LHCN-M2 (cell line): Measurements from ENCODE around the gene LAMB1. TPM values are rescaled to one million over a fixed set of nuclear protein-coding genes. Genes with fewer than 3 reads are reported as not detected.
"Not testable (repeated sequence)": the region's sequence is repeated elsewhere in the genome, so short reads cannot be mapped to it uniquely, and the experiment has no call there.

Experiments used
- DNase-seq: peaks from one replicate; pipeline ENCODE4 v3.0.0-alpha.2; 2012; ENCODE audit warnings: low read depth
- total RNA-seq: library from RNA; depleted of rRNA; stranded (reverse); fragments of >200 nt; gene quantifications from 2 replicates; pipeline ENCODE4 v1.2.3, GENCODE V29; 2014

The LAMB1 gene
- total RNA-seq, 1 experiment from 2014 or later = 161 TPM

DNA sequence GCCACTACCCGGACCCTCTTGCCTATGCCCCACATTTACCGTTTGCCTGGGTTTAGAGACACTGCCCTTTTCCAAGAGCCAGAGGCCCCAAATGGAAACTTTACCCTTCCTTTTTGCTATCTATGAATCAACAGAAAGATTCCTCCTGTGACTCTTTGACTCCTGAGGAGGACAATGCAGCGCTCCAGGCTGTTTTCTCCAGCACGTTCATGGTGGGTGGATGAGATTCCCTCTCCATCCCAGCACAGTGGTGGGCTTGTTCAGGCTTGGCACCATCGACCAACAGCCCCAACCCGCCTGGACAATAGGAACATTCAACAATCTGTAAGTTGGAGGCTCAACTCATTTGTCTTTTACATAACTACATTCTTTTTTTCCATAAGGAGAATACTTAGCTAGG lies 56.1 kb downstream of the LAMB1 start:
- no peak for DNase-seq

DNA sequence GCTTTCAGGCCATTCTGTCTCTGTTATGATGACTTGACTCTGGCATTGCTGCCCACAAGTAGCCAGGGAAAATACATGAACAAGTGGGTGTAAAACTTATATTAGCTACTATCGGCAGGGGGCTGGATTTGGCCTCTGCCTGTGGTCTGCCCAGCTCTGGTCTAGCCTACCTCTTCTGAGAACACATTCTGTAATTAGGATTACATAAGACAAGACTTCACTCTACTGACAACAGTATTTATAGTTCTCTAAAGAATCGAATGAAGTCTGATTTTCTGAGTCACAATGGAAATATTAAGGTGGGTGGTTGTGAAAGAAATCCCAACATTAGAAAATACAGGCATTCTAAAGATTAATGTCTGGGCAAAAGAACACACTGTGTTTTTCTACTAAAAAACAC lies 56.5 kb downstream of the LAMB1 start:
- DNase-seq = no peak

DNA sequence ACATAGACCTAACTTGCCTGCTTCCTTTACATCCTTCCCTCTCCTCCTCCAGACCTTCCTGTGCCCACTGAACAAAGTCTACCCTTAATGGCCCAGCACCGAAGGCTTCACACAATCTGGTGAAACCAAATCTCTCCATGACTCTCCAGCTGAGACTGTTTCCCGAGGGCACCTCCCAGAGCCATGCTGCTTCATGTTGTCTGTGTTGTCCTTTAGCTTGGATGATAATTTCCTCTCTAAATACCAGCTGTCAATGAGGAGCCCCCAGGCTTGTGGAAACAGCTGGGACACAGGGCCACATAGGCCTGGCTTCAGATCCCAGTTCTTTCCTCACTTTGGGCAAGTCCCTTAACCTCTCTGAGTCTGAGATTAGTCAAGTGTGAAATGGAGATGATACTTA lies 57.6 kb downstream of the LAMB1 start:
- no peak for DNase-seq

DNA sequence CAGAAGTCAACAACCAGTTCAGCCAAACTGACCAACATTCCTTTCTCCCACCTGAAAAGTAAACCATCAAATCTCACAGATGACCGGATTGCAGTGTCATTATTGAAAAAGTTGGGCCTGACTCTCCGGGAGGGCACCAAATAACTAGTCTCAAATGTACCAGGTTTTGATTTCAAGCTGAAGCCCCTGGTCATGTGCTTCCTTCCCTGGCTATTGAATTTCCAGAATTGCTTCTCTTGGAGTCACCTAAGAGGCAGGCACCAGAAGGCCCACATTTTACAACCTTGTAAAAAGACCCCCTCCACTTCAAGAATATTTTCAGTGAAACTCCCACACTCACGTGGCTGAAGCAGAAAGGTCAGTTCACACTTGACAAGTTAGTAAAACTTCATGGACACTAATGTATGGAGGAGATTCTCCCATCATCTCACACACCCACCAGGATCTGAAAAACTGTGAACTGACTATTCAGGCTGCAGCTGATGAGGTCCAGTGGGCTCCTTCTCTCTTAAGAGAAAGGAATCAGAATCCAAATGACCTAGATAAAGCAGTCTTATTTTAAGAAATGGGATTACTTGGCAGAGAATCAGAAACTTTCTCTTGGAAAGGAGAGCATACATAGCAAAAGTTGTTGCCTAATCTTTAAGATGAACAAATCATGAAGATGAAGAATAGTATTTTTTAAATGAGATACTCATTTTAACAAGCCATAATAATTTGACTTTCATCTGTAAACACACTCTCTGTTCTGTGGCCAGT lies 58.4 kb downstream of the LAMB1 start:
- DNase-seq = no peak

DNA sequence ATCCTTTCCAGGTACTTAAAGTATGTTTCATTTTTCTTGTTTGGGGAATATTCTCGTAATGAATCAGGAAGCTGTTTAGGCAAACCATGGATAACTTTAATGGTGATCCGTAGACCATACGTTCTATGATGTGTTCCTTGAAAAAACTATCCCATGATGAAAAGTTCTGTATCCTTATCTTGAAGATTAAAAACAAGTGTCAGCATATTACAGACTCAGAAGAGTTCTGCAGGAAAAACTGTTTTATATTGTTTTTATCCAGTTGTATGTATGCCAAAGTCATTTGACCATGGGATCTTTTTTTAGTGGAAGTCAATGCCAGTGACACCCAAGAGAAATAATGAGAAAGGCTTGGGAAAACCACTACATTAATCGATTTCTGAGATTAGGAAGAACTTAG lies 59.9 kb downstream of the LAMB1 start:
- DNase-seq = no peak

DNA sequence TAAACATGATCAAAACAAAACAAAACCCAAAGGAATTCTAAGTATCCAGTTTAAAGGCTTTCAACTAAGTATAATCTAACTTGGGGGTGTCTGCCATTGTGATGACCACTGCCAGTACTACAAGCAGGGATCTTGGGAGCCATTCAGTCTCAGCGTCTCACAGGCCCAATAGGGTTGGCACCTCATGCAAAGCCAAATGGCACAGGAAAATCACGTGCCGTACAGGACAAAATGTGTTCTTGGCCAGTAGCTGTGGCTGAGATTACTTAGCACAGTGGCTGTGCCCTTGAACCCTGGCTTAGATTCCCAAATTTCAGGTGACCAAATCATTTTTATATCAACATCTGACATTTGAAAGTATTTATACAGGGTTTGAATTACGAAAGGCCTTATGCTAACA lies 62.0 kb downstream of the LAMB1 start:
- DNase-seq = no peak

DNA sequence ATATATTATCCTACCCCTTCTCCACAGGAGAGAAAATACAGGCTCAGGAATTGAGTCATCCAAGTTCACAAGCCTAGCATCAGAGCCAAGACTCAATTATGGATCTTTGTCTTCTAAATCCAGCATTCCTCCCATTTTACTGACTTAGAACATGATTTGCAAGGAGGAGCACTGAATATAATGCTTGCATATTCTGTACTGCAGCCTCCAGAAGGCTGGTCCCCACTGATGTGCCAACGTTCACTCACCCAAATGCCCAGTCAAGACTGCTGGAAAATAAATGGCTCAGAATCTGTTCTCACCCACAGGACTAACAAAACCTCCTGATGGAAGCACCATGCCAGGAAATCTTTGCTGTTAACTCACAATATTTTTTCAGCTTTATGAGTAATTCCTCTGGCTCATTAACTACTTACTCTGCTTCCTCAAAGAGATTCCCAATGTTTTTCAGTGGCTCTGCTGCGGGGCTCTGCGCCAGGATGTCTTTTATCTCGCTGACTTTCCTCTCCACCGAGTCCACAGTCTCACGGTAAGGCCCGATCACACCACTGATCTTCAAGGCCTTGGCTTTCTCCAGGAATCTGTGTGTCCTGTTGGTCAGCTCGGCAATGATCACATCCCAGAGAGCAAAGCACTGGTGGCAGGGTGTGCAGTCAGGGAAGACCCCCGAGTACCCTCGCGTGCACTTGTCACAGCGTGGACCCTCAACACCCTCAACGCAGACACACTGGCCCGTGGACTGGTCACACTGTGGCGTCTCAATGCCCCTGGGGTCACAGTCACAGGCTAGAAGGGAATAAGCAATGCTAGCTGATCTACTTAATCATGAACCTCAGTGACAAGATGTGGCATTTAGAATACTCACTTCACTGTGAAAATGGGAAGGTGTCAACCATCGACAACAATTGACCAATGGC lies 63.1 kb downstream of the LAMB1 start:
- DNase-seq = peak; percentile 92

DNA sequence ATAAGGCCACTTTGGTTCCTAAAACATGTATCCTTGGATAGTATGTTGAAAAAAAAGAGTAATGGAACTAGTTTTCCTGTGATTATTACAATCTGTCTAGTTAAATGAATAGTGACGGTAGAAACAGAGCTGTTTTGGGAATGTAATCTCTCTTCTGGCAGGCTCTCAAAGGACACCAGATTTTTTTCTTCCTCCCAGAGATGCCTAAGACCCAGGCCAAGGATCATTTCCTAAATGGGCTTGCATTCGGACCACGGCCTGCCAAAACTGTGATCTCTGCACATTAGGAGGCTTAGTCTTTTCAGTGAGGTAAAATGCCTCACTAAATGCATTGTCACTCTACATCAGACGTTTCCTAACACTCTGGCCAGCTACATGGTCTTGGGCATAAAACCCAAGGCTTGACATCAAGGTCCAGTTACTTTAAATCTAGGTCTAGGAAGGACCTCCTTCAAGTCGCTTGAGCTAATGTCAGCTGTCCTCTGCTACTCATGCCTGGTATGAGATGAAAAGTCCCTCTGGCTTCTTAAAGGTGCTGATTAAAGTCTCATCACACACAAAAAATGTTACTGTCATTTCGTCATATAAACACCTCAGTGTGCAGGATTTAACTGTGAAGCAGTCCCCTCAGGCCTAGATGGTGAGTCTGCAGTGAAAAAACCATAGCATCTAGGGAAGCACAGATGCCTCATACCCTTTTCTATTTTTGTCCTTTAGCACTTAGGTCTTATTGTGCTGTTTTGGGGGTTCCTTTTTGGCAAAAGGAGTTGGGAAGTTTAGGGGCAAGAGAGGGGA lies 64.3 kb downstream of the LAMB1 start:
- peak; percentile 28 for DNase-seq

DNA sequence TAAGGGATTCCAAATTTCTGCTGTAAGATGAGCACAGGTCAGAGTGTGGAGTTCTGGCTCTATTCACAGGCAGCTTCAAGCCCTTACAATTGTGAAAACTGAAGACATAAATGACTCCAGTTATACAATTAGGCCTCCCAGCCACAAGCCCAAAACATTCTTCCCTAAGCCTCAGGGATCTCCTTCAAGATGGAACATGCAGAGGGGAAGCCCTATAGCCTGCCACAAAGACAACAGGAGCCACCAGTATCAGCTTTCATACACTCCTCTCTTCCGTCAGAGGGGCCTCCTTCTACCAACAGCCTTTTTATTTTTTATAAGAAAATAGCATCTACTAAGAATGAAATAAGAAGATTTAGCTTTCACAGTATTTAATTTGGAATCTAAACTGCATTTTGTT lies 65.4 kb downstream of the LAMB1 start:
- DNase-seq = peak; percentile 55

DNA sequence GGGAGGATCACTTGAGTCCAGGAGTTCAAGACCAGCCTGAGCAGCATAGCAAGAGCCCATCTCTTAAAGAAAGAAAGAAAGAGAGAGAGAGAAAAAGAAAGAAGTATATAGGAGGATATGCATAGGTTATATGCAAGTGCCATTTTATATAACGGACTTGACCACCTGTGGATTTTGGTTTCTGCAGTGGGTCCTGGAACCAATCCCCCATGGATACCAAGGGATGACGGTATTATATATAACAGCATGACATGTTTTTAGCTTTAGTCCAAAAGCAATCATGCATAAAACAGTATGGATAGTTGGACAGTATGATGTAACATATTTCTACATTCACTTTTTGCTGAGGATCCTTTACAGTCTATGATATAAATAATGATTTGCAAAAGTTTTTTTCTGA lies 66.6 kb downstream of the LAMB1 start:
- DNase-seq = no peak

DNA sequence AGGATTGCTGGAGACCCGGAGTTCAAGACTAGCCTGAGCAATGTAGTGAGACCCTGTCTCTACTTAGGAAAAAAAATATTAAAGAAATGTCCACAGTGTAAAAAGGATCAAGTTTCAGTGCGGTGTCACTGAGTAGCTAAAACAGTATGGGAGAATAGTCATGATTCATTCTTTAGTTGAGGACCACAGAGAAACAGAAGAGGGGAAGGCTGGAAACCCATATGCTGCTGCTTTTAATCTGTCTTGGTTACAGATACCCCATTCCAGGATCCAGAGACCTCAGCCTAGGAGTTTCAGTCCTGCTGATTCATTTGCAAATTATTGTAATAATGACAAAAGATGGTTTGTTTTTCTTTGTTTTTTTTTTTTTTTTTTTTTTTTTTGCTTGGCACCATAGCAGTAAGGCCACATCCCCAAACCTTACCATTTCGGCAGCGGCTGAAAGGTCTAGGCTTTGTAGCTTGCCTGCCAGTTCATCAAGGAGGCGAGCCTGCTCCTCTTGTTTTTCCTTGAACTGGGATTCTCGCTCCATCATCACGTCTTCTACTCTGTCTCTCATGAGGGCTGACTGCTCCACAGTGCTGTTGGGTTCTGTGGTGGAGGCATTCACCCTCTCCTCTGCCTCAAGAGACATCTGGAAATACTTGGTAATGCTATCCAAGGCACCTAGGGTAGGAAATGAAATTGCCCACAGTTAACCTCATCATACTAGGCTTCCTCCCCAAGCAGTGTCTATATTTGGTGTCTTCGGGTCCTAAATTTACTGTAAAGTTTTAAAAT lies 67.8 kb downstream of the LAMB1 start:
- DNase-seq = peak; percentile 97

DNA sequence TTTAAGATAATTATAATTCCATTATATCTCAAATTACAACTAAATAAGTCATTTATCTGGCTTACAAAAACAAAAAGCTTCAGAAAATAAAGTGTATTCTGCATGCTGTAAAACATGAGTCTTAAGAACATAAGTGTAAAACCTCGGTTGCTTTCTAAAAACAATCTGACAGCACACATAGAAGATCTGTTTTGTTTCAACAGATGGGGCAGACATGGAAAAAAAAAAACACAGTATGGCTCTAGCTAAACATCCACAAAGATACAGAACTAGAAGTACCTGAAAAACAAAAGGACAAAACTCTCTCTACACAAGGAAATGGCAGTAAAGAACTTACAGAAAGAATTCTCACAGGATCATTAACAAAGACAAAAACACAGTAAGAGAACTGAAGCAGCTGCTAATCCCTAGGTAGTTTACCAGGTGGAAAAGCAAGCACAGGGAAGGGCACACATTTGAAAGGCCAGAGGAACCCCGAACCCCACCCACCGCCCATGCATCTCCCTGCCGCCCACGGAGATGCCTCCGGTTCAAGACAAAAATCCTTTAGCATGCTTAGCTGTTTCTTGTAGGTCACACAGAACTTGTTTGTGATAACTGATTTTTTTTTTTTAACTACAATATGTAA lies 69.5 kb downstream of the LAMB1 start:
- DNase-seq = no peak

DNA sequence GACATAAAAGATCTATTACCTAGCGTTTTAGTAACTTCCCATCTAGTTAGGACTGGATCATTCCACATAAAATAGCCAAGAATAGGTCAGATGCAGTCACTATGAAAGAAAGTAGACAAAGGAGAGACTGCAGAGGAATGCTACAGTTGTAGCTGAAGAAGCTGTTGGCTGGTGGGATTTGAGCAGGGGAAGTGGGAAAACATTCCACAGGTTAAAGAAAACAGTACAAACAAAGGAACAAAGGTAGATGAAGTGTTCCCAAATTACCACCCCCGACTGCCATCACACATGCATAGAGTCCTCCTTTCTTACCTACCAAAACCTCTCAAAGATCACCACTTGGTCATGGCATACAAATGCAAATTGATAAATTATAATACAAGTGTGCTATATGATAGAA lies 70.2 kb downstream of the LAMB1 start:
- DNase-seq = no peak

DNA sequence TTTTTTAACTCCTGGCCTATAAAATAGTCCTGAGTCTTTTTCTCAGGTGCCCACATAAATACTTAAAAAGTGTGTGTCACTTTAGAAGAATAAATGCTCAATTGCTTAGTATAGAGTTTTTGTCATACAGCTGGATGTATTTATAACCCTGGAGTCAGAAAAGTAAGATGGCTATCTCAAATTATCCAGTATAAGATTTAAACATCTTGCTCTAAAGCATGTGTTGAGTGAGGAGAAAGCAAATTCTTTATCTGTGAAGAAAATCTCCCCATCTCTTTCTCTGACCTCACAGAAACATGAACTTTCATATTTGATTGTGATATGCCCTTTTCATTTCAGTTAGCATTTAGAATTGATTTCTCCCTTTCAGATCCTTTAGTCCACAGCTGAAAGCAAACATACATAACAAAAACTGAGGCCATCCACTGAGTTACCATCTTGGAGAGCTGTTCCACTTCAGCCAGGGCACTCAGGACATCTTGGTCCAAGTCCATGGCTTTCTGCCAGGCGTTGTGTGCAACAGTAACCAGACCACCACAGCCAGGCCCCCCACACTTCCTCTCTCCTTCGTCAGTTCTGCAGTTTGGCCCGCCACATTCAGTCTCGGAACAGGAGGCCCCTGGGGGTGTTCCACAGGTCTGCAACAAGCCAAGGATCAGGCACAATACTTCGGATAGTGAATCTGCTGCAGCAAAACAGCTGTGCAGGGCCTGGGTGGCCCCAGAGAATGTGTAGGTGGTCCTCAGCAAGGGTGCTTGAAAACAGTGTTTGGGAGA lies 71.0 kb downstream of the LAMB1 start:
- no peak for DNase-seq

DNA sequence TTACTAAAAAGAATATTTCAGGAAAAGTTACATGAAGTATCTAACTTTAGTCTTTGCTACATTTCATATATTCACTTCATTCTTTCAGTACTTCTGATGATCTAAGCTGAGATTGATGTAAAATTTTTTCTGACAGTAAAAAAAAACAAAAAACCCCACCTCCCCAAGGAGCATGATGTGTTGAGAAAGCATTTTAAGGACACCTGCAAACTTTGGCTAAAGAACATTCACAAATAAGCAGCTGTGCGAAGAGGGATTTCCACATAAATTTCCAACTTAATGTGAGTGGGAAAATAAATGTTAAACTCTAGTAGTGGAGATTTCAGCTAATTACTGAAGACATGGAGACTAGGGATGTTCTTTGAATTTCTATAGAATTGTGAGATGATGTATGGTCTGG lies 76.5 kb downstream of the LAMB1 start:
- DNase-seq = peak; percentile 31

DNA sequence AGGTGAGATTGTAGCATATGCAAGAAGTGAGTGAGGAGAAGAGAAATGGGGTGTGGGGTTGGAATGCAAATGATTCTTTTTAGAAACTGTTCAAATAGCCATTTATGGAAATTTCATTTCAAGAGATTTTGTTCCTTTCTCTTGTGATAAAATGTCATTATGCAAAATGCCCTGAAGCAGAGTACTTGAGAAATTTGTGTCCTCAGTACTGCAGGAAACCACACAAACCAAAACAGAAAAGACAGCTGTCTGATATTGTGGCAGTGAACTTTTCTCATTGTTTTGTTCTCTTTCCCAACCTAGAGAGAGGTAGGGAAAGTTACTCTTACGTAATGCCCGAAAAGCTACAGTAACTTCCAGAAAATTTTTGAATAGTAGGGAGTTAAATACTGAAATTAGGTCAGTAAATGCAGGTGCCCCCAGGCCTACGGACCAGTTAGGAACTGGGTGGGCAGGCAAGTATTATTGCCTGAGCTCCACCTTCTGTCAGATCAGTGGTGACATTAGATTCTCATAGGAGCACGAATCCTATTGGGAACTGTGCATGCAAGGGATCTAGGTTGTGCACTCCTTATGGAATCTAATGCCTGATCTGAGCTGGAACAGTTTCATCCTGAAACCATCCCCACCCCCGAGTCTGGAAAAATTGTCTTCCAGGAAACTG lies 78.0 kb downstream of the LAMB1 start:
- peak; percentile 85 for DNase-seq

DNA sequence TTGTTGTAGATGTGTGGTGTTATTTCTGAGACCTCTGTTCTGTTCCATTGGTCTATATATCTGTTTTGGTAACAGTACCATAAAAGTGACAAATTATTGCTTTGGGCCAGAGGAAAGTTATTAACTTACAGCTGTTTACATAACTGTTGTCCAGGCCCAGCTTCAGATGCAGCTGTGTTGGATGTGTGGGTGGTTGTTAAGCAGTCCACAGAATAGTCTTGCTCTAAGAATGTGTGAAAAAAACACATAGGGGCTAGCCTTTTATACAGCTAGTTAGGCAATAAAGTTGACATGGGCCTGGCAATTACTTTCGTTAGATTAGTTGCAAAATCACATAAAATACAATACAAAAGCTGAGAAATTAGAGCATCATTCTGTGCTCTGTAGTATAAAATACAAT lies 80.1 kb downstream of the LAMB1 start:
- DNase-seq = no peak

DNA sequence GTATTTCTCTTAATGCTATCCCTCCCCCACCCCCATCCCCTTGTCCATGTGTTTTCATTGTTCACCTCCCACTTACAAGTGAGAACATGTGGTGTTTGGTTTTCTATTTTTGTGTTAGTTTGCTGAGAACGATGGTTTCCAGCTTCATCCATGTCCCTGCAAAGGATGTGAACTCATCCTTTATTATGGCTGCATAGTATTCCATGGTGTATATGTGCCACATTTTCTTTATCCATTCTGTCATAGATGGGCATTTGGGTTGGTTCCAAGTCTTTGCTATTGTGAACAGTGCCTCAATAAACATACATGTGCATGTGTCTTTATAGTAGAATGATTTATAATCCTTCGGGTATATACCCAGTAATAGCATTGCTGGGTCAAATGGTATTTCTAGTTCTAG lies 81.1 kb downstream of the LAMB1 start:
- not testable (repeated sequence) for DNase-seq

DNA sequence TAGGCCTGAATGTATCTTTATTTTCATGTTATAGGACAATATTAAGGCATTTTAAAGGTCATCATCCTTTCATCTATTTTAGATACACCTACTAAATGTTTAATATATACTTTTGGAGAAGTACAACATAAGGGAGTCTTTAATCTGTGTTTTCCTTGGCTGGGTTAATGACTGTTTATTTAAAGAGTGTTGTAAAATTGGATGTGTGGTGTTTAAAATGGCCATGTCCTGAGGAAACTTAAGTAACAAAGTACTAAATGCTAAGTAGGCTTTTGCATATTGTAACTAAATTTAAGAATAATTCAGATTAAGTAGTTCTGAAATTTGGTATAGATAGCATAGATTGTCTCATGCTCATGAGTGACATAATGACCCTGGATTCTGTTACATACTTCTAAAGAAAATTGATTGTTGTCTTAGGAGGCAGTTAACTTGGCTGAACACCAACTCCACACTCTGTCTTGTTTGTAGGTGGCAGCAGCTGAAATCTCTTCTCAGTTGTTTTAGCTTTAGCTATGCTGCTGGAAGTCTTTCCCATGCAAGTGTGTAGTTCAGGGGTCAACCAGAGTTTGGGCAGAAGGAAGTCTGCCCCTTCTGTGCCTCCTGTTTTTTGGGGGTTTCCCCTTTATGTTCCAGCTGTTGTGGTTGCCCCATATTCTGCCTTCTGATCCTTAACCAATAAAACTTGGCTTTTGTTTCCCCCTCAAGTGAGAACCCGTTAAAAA lies 82.8 kb downstream of the LAMB1 start:
- DNase-seq = peak; percentile 80
